ENCODE measurements around the gene LCMT1.

DNA sequence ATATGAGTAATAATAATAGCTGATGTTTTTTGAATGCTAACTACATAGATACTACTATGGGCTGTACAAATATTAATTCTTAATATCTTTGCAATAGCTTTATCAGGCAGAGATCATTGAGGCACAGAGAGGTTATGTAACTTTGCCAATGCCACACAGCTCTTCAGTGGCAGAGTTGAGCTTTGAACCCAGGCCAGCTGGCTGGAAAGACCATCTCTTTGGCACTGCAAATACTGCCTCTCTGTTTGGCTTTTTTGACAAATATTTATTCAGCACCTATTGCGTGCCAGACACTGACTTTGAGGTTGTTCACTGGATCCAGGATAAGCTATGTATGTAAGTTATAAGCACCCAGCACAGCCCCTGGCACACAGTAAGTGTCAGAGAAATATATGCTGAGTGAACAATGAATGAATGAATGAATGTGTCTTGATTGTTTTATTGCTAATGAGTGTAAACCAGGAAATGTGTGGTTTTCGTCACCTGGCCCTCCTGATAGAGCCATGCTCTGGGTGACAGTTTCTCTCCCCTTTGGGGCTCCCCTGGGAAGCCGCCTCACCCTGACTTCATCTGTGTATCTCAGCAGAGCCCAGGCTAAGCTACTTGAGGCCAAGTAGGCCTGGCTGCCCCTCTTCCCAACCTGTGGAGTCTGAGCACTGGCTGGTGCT lies 107.7 kb downstream of the LCMT1 start:
- TF ChIP-seq, protein P1, sequence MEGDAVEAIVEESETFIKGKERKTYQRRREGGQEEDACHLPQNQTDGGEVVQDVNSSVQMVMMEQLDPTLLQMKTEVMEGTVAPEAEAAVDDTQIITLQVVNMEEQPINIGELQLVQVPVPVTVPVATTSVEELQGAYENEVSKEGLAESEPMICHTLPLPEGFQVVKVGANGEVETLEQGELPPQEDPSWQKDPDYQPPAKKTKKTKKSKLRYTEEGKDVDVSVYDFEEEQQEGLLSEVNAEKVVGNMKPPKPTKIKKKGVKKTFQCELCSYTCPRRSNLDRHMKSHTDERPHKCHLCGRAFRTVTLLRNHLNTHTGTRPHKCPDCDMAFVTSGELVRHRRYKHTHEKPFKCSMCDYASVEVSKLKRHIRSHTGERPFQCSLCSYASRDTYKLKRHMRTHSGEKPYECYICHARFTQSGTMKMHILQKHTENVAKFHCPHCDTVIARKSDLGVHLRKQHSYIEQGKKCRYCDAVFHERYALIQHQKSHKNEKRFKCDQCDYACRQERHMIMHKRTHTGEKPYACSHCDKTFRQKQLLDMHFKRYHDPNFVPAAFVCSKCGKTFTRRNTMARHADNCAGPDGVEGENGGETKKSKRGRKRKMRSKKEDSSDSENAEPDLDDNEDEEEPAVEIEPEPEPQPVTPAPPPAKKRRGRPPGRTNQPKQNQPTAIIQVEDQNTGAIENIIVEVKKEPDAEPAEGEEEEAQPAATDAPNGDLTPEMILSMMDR (IDR thresholded peaks at IDR 0.05): no peak
- no peak for TF ChIP-seq EZH2 (IDR thresholded peaks at IDR 0.05; ENCODE audit: borderline replicate concordance, insufficient read depth, low read depth, low read length, poor library complexity, severe bottlenecking)
